Measurements from ENCODE around the gene DIDO1.

DIDO1 gene

DNA sequence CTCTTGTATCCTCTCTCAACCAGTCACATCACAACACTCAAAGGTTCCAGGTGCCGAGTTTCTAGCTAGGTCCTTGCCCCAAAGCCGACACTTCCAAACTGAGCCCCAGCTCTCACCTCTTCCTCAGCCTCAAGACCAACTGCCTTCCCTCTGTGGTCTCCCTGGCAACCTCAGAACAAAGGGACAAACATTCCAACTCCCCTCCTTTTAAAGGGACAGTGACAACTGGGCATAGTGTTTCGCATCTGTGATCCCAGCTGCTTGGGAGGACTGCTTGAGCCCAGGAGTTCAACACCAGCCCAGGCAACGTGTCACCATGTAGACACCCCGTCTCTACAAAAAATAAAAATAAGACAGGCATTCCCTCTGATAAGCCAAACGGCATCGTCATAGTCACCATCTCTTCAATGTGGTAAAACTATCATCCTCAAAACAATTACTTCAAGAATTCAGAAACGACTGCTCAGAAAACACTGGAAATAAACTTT lies 11.3 kb downstream of the DIDO1 start:
- no peak overlapping the region for H3K18ac ChIP-seq (ENCODE audit: low read length)
- H3K27ac ChIP-seq (ENCODE audit: low read depth, low read length), result no peak overlapping the region
- H2BK120ac ChIP-seq (ENCODE audit: low read depth, low read length), result no peak overlapping the region
- no peak overlapping the region for H3K23ac ChIP-seq (ENCODE audit: low read length)
- H3K4me2 ChIP-seq (ENCODE audit: low read length), result no peak overlapping the region
- H3K56ac ChIP-seq (ENCODE audit: low read length), result peak overlapping the region; percentile 58
- H2BK15ac ChIP-seq (replicated peaks; ENCODE audit: low read depth), result no peak overlapping the region
- H3K4me3 ChIP-seq (ENCODE audit: low read length), result no peak overlapping the region
- peaks cover 12% of the 10 kb centered on the region for H3K4me1 ChIP-seq (ENCODE audit: control insufficient read depth, low read depth, low read length)
- H3K36me3 ChIP-seq (ENCODE audit: control insufficient read depth, insufficient read depth, low read length), result peaks cover 18% of the 10 kb centered on the region
- H3K9ac ChIP-seq (ENCODE audit: low read length), result no peak overlapping the region
- WGBS (ENCODE audit: extremely low coverage, insufficient coverage, low lambda C conversion rate), result no CpG with 5 or more reads among the region's 8 CpGs
- DNase-seq, result peak; percentile 98
- H4K5ac ChIP-seq (ENCODE audit: low read length), result no peak overlapping the region
- H4K8ac ChIP-seq (ENCODE audit: low read depth, low read length), result no peak overlapping the region
- peaks cover 26% of the 10 kb centered on the region for H3K79me1 ChIP-seq (ENCODE audit: low read length)
- H3K27me3 ChIP-seq (ENCODE audit: insufficient read depth, low read length, poor library complexity), result no peaks in the 10 kb centered on the region
- H2AK5ac ChIP-seq (ENCODE audit: low read length), result no peak overlapping the region
- H3K4ac ChIP-seq (ENCODE audit: low read depth, low read length), result no peak overlapping the region
- peaks cover 92% of the 10 kb centered on the region for H3K79me2 ChIP-seq (ENCODE audit: control insufficient read depth, insufficient read depth, low read length)
- H2BK5ac ChIP-seq (ENCODE audit: low read length), result no peak overlapping the region

- no peak for DNase-seq
These were observed 11.9 kb downstream of the DIDO1 start for GRCh38 chr20:62914436-62914835.

DNA sequence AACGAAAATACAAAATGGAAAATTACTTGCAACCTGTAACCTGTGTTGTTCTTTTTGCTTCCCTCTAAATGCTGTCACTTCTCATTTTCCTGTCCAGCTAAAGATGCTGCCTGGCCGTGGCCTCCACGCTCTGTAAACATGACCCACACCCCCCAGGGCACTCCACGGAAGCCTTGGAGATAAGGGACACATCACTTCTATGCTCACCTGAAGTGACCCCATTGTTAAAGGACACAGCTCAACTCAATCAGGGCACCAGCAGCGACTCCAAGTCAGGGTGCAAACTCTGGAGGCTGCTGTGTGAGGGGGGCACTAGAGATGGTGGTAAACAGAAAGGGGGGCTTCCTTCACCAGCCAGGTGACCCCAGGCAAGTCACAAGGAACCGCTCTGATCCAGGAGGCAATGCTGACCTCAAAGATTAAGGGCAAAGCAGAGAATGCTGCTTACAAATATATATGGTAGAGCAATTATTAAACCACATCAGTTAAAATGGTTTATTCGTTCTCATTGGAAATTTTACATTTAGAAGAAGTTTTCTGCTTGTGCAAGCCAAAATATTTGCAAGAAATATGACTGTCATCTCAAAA lies 13.2 kb downstream of the DIDO1 start:
- H2BK120ac ChIP-seq (ENCODE audit: low read depth, low read length), result no peak overlapping the region
- no peak overlapping the region for H4K5ac ChIP-seq (ENCODE audit: low read length)
- no peak overlapping the region for H3K56ac ChIP-seq (ENCODE audit: low read length)
- no peak overlapping the region for H2BK15ac ChIP-seq (replicated peaks; ENCODE audit: low read depth)
- H3K79me2 ChIP-seq (ENCODE audit: control insufficient read depth, insufficient read depth, low read length), result peaks cover 84% of the 10 kb centered on the region
- no peak overlapping the region for H3K23ac ChIP-seq (ENCODE audit: low read length)
- DNase-seq, result no peak
- no peak overlapping the region for H2AK5ac ChIP-seq (ENCODE audit: low read length)
- no peak overlapping the region for H3K18ac ChIP-seq (ENCODE audit: low read length)
- no CpG with 5 or more reads among the region's 7 CpGs for WGBS (ENCODE audit: extremely low coverage, insufficient coverage, low lambda C conversion rate)
- H2BK5ac ChIP-seq (ENCODE audit: low read length), result no peak overlapping the region
- peaks cover 32% of the 10 kb centered on the region for H3K79me1 ChIP-seq (ENCODE audit: low read length)
- peaks cover 8% of the 10 kb centered on the region for H3K4me1 ChIP-seq (ENCODE audit: control insufficient read depth, low read depth, low read length)
- no peak overlapping the region for H3K9ac ChIP-seq (ENCODE audit: low read length)
- H3K4ac ChIP-seq (ENCODE audit: low read depth, low read length), result no peak overlapping the region
- no peak overlapping the region for H3K27ac ChIP-seq (ENCODE audit: low read depth, low read length)
- H3K4me2 ChIP-seq (ENCODE audit: low read length), result no peak overlapping the region
- H3K4me3 ChIP-seq (ENCODE audit: low read length), result no peak overlapping the region
- no peak overlapping the region for H4K8ac ChIP-seq (ENCODE audit: low read depth, low read length)
- H3K27me3 ChIP-seq (ENCODE audit: insufficient read depth, low read length, poor library complexity), result no peaks in the 10 kb centered on the region
- H3K36me3 ChIP-seq (ENCODE audit: control insufficient read depth, insufficient read depth, low read length), result peaks cover 23% of the 10 kb centered on the region

More at GRCh38 chr20:62914436-62914835, 11.9 kb downstream of the DIDO1 start:
- Histone ChIP-seq H3K4me1 (ENCODE audit: control insufficient read depth, low read depth, low read length) (peaks cover 11% of the 10 kb centered on the region), H4K5ac (ENCODE audit: low read length) (no peak overlapping the region), H3K79me1 (ENCODE audit: low read length) (peaks cover 30% of the 10 kb centered on the region), H3K23ac (ENCODE audit: low read length) (no peak overlapping the region), H2AK5ac (ENCODE audit: low read length) (no peak overlapping the region), H4K8ac (ENCODE audit: low read depth, low read length) (no peak overlapping the region), H3K4ac (ENCODE audit: low read depth, low read length) (no peak overlapping the region), H3K36me3 (ENCODE audit: control insufficient read depth, insufficient read depth, low read length) (peaks cover 21% of the 10 kb centered on the region), H3K27ac (ENCODE audit: low read depth, low read length) (no peak overlapping the region), H3K27me3 (ENCODE audit: insufficient read depth, low read length, poor library complexity) (no peaks in the 10 kb centered on the region), H2BK15ac (replicated peaks; ENCODE audit: low read depth) (no peak overlapping the region), H3K79me2 (ENCODE audit: control insufficient read depth, insufficient read depth, low read length) (peaks cover 89% of the 10 kb centered on the region), H3K18ac (ENCODE audit: low read length) (no peak overlapping the region), H3K56ac (ENCODE audit: low read length) (no peak overlapping the region), H3K9ac (ENCODE audit: low read length) (no peak overlapping the region), H3K4me3 (ENCODE audit: low read length) (no peak overlapping the region), H3K4me2 (ENCODE audit: low read length) (no peak overlapping the region), H2BK5ac (ENCODE audit: low read length) (no peak overlapping the region), H2BK120ac (ENCODE audit: low read depth, low read length) (no peak overlapping the region)
- WGBS (ENCODE audit: extremely low coverage, insufficient coverage, low lambda C conversion rate), result no CpG with 5 or more reads among the region's 9 CpGs

GRCh38 chr20:62911701-62912280 lies 14.5 kb downstream of the DIDO1 start:
- Histone ChIP-seq H3K9ac (ENCODE audit: low read length) (no peak overlapping the region), H2BK15ac (replicated peaks; ENCODE audit: low read depth) (no peak overlapping the region), H3K4me3 (ENCODE audit: low read length) (no peak overlapping the region), H2AK5ac (ENCODE audit: low read length) (no peak overlapping the region), H3K4me1 (ENCODE audit: control insufficient read depth, low read depth, low read length) (peaks cover 2% of the 10 kb centered on the region), H3K36me3 (ENCODE audit: control insufficient read depth, insufficient read depth, low read length) (peaks cover 26% of the 10 kb centered on the region), H3K56ac (ENCODE audit: low read length) (no peak overlapping the region), H3K18ac (ENCODE audit: low read length) (no peak overlapping the region), H4K8ac (ENCODE audit: low read depth, low read length) (no peak overlapping the region), H3K27me3 (ENCODE audit: insufficient read depth, low read length, poor library complexity) (no peaks in the 10 kb centered on the region), H3K23ac (ENCODE audit: low read length) (no peak overlapping the region), H3K27ac (ENCODE audit: low read depth, low read length) (no peak overlapping the region), H3K4me2 (ENCODE audit: low read length) (no peak overlapping the region), H4K5ac (ENCODE audit: low read length) (no peak overlapping the region), H2BK120ac (ENCODE audit: low read depth, low read length) (no peak overlapping the region), H3K79me1 (ENCODE audit: low read length) (peaks cover 33% of the 10 kb centered on the region), H2BK5ac (ENCODE audit: low read length) (no peak overlapping the region), H3K4ac (ENCODE audit: low read depth, low read length) (no peak overlapping the region), H3K79me2 (ENCODE audit: control insufficient read depth, insufficient read depth, low read length) (peaks cover 74% of the 10 kb centered on the region)
- whole genome bisulfite sequencing (ENCODE audit: extremely low coverage, insufficient coverage, low lambda C conversion rate), result no CpG with 5 or more reads among the region's 10 CpGs
- no peak for DNase-seq

DNA sequence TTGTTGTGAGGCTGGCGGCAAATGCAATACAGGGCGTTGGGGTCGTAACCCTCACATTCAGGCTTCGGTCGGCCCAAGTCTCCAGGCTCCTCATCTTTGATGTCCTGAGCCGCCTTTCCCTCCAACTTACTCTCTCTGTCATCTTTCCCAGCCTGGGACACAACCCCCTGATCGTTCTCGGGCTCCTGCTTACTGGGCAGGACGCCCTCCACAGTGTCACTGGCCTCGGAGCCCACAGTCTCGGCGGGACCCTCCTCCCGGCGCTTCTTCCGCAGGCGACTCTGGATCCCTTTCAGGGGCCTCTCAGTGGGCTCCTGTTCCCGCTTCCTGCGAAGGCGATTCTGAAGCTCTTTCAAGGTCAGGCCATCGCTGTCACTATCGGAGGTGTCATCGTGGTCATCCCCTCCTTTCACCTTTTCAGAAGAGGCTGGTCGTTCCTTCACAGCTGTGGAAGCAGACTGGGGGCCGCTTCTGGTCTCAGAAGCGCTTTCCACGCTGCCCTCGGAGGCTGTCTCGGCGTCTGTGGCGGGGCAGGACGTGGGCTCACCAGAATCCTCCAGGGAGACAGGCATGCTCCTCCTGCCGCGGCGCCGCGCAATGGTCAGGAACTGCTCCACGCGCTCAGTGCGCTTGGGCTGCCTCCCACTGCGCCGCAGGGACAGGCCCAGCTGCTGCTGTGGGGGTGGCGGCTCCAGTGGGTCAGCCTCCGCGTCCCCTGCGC lies 15.4 kb downstream of the DIDO1 start:
- Histone ChIP-seq H2AK5ac (ENCODE audit: low read length) (no peak overlapping the region), H3K79me2 (ENCODE audit: control insufficient read depth, insufficient read depth, low read length) (peaks cover 66% of the 10 kb centered on the region), H3K27me3 (ENCODE audit: insufficient read depth, low read length, poor library complexity) (no peaks in the 10 kb centered on the region), H3K36me3 (ENCODE audit: control insufficient read depth, insufficient read depth, low read length) (peaks cover 29% of the 10 kb centered on the region), H2BK120ac (ENCODE audit: low read depth, low read length) (no peak overlapping the region), H3K4ac (ENCODE audit: low read depth, low read length) (no peak overlapping the region), H4K8ac (ENCODE audit: low read depth, low read length) (no peak overlapping the region), H3K27ac (ENCODE audit: low read depth, low read length) (no peak overlapping the region), H3K4me2 (ENCODE audit: low read length) (no peak overlapping the region), H3K56ac (ENCODE audit: low read length) (no peak overlapping the region), H3K23ac (ENCODE audit: low read length) (peak overlapping the region; percentile 18), H3K79me1 (ENCODE audit: low read length) (peaks cover 33% of the 10 kb centered on the region), H2BK5ac (ENCODE audit: low read length) (no peak overlapping the region), H3K18ac (ENCODE audit: low read length) (no peak overlapping the region), H3K4me1 (ENCODE audit: control insufficient read depth, low read depth, low read length) (peaks cover 2% of the 10 kb centered on the region), H2BK15ac (replicated peaks; ENCODE audit: low read depth) (no peak overlapping the region), H4K5ac (ENCODE audit: low read length) (no peak overlapping the region), H3K4me3 (ENCODE audit: low read length) (no peak overlapping the region), H3K9ac (ENCODE audit: low read length) (no peak overlapping the region)
- no CpG with 5 or more reads among the region's 45 CpGs for WGBS (ENCODE audit: extremely low coverage, insufficient coverage, low lambda C conversion rate)
- no peak for DNase-seq
